ENCODE results near the gene RAD9A.
A peak's percentile ranks its signal among the peaks of the same experiment; 100 is the strongest.

RAD9A gene

DNA sequence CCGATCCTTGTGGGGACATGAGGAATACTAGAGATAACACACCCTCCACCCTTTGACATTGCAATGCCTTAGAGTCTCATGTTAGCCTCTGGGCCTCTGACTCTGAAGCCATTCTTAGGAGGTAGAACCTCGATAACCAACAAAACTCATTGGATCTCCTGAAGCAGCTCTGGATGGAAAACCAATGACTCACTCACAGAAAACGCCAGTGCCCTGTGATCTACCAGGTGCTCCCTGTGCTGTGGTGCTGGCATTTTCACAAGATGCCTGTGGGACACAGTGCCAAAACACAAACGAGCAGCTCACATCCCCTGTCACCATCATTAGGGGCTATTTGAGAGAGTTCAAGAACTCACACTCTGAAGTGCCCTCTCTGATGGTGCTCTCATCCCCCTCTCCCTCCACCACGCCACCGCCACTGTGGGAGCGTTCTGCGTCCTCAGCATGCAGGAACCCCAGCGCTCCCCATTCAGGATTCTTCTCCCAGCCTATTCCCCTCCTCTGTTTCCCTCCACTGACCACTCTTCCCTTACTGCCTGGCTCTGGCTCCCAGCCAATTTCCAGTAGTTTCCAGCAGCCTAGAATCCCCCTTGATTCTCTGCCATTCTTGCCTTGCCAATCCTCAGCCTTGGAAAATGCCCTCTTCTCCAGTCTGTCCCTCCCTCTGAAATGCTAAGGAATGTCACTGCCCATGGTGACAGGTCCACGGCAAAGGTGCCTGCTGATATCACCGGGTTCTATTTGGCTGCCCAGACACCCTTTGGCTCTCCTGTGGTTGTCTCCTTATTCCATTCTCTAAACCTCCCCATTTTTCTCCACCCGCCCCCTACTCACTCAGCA is 33.7 kb upstream of the RAD9A start:
- peak; percentile 53 for DNase-seq

- no peak for DNase-seq
Measured at GRCh38 chr11:67364169-67364568, 27.6 kb upstream of the RAD9A start.

- DNase-seq: no peak
Measured at GRCh38 chr11:67364783-67365722, 26.7 kb upstream of the RAD9A start.

GRCh38 chr11:67365736-67366444 is 25.9 kb upstream of the RAD9A start:
- DNase-seq: no peak

- DNase-seq: no peak
Measured at GRCh38 chr11:67366546-67366945, 25.2 kb upstream of the RAD9A start.

- DNase-seq: no peak
Measured at GRCh38 chr11:67366961-67367760, 24.6 kb upstream of the RAD9A start.

DNA sequence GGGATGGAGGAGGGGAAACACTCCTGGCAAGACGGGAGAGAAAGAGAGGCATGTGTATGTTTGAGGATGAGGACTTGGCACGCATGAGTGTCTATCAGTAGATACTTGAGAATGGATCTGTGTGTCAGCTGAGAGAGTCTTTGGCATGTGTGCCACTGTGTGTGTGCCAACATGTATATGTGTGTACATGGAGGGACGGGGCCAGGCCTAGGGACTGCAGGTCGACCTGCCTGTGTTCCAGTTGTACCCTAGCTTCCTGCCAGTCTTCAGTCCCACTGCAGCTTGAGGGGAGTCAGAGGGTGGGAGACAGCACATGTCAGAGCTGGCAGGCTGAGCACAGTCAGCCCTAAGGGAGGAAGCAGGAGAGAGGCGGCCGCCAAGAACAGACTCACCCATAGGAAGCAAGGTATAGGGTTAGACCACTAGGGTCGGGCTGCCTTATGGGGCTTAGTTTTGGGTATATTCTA is 24.0 kb upstream of the RAD9A start:
- DNase-seq: no peak

DNA sequence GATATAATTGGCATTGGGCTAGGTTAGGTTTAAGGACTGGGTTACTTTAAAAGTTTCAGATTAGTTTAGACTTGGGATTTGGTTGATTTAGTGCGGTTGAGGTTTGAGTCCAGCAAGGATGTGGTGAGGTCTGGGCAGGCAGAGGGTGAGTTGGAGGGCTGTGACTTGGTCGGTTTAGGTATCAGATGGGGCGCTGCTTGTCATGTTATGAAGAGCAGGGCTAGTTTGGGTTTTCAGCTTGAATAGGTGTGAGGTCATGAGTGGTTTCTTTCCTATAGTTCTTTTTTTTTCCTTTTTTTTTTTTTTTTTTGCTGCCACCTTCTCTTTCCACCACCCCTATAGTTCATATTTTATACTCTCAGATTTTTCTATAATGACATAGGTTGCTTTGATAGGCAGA is 23.2 kb upstream of the RAD9A start:
- DNase-seq: no peak

DNA sequence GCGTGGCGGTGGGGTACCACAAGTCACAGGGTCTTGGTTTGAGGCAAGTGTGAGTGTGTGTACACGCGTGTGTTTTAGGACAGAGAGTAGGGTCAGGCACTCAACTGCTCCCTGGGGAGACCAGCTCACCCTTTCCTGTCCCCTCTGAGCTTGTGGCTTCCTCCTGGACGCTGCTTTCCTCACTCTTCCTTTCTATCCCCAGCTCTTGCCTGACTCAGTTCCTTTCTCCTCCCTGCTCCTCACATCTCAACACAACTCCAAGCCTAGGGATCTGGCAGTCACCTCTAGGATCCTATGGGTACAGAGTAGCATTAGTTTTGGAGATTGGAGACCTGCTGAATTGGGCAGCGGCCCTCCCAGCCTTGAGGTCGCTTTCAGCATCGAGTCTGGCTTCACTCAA is 22.5 kb upstream of the RAD9A start:
- no peak for DNase-seq

DNA sequence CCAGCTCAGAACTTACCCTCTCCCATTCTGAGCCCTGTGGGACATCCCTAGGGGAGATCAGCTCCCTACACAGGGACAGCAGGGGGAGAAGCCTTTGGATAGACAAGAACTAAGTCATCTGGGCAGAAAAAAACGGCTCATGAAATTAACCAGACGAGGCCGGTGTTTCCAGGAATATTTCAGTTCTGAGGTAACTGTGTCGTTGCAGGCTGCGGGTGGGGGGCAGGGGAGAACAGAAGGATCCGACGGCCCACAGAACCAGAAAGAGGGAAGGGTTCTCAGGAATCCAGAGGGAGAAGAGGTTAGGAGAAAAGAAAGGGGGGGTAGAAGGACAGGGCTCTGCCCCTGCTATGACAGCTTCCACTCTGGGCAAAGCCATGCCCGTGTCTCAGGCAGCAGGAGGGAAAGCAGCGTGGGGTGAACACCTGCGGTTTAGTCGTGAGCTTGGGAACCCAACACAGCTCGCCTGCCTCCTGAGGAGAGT is 21.9 kb upstream of the RAD9A start:
- peak; percentile 65 for DNase-seq

DNA sequence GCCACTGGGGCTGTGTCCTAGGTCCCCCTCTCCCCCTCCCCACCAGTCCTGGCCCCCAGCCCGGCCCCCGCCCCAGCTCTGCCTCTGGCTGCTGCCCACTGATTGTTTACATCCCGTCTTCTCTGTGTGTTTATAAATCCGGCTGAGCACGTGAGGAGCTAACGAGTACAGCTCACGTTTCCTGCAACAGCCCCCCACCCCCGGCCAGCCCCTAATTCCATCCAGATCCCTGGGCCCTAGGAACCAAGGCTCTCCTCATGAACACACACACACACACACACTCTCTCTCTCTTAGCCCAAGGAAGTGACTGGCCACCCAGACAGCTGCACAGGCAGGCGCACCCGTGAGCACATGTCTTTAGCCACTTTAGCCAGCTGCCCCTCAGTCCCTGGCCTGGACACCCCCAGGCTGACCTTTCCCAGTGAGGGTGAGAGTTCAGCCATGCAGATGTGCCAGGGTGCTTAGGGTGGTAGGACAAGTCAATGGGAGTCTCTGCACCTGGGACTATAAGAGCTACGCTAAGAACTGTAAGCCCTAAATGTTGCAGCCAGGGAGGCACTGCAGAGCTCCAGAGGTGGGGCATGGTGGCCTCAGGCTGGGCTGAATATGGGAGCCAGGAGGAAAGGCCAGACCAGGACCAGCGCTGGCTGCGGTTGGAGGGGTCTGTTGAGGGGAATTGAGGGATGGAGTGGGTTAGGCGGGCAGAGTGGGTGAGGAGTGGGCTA is 21.3 kb upstream of the RAD9A start:
- peak; percentile 44 for DNase-seq

GRCh38 chr11:67371189-67371910 is 20.4 kb upstream of the RAD9A start:
- DNase-seq: peak; percentile 56

DNA sequence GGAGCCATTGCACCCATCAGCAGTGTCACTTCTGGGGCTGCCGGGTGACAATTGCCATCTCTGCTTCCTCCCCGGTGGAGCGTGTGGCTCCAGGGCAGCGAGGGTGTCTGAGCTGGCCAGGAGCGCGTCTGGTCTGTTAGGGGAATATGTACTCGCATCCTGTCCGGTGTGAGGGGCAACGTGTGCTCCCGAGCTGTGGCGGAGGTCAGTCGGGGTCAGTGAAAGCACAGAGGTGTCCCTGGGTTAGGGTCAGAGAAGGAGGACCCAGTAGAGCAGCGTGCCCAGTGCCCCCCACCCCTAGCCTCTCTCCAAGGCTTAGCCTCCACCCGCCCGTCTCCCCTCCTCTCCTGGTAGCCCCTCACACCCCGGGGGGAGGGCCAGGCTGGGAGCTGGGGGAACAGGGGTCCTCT is 19.9 kb upstream of the RAD9A start:
- DNase-seq: no peak

DNA sequence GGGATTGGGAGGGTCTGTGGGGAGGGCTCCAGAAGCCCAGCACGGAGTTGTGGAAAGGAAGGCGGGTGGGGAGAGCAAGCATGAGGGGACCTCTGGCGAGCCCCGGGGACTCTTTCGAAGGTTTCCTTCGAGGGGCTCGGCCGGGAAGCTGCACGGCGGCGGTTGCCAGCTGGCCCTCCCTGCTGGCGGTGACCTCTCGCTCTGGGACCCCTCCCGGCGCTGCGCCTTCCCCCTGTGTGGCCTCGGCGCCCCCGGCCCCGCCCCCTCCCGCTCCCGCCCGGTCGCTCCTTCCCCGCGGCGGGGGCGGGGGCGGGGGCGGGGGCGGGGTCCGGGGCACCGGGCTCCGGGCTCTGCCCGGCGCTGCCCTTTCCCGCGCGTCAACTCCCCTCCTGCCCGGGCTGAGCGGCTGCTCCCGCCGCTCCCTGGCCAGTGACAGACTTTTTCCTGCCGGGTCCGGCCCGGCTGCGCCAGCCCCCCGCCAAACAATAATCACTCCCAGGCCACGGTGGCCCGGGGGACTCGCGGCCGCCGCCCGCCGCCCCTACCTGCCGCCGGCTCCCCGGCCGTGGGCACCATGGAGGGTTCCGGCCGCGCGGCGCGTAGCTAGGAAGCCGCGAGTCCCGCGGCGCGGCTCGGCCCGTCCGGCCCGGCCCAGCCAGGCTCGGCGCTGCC is 19.3 kb upstream of the RAD9A start:
- DNase-seq: no peak

GRCh38 chr11:67372993-67373647 is 18.7 kb upstream of the RAD9A start, which contains the start of gene CLCF1:
Gene CLCF1, minus strand, starts transcription at chr11:67373598. Its CDS starts 59 bp downstream, at chr11:67373539.
- DNase-seq: peak; percentile 65

- peak; percentile 96 for DNase-seq
Measured at GRCh38 chr11:67373648-67374570, 17.9 kb upstream of the RAD9A start.

- DNase-seq: peak; percentile 44
Measured at GRCh38 chr11:67374571-67375281, 17.1 kb upstream of the RAD9A start.
